ENCODE data around the gene TPTE. TPM values are rescaled to one million over a fixed set of nuclear protein-coding genes. Genes with fewer than 3 reads are reported as not detected.
"Not testable (repeated sequence)": the region's sequence is repeated elsewhere in the genome, so short reads cannot be mapped to it uniquely, and the experiment has no call there.

TPTE gene
- polyA plus RNA-seq, 2 of the 4 experiments (the other 2 are of a cell fraction): not detected

DNA sequence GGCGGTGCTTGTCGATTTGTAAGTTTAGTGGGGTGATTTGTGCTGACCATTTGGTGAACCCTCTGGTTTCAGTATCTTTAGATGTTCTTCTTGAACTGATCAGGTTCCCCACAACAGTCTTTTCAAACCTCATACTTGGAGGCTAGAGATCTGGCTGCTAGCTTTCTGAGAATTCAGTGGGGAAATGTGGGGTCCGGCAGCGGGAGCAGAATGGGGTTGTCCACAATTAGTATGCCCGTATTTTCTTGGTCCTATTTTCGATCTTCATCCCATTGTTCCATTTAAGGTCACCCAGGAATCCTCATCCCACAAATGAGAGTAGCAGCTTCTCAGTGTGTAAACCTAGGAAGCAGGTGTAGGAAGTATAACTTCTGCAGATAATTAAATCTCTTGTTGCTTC, 10.3 kb upstream of the TPTE start:
- 20% methylated on average over 6 of the region's 6 CpGs for WGBS (ENCODE audit: missing lambda C conversion rate)
- DNase-seq (ENCODE audit: low read depth in 1 of 2, low spot score in 1 of 2): no peak
- POLR2A ChIA-PET: no interaction called here

DNA sequence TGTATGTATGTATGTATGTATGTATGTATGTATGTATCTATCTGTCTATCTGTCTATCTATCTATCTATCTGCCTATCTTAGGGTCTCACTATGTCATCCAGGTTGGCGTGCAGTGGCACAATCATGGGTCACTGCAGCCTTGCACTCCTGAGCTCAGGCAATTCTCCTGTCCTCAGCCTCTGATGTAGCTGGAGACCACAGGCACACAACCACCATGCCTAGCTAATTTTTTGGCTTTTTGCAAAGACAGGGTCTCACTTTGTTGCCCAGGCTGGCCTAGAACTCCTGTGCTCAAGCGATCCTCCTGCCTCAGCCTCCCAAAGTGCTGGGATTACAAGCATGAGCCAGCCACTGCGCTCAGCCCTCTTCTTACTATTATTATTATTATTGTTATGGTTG, 4.5 kb upstream of the TPTE start:
- FAIRE-seq; DNase-seq (ENCODE audit: low read depth in 1 of 2, low spot score in 1 of 2); POLR2A ChIA-PET; ATAC-seq; H3K4me1 ChIP-seq; CTCF ChIA-PET; H3K27ac ChIP-seq; H3K4me2 ChIP-seq; H3K9me3 ChIP-seq; H3K4me3 ChIP-seq: not testable (repeated sequence)
- 25% methylated on average over 3 of the region's 3 CpGs for WGBS (ENCODE audit: missing lambda C conversion rate)

More for the DNA sequence above, 10.3 kb upstream of the TPTE start:
- FAIRE-seq: no peak
- no peak for ATAC-seq
- H3K4me1 ChIP-seq: no peaks in the 10 kb centered on the region
- no peak overlapping the region for H3K4me2 ChIP-seq
- H3K4me3 ChIP-seq: no peak overlapping the region
- CTCF ChIA-PET: no interaction called here
- TF ChIP-seq NR3C1 (IDR thresholded peaks at IDR 0.05) (no peak), HOXB5 (CRISPR knock-in tag; IDR thresholded peaks at IDR 0.05) (no peak), CHD4 (IDR thresholded peaks at IDR 0.05; ENCODE audit: borderline replicate concordance) (no peak), NPAS2 (CRISPR knock-in tag; IDR thresholded peaks at IDR 0.05; ENCODE audit: borderline replicate concordance) (no peak)
- TF ChIP-seq, protein P1, sequence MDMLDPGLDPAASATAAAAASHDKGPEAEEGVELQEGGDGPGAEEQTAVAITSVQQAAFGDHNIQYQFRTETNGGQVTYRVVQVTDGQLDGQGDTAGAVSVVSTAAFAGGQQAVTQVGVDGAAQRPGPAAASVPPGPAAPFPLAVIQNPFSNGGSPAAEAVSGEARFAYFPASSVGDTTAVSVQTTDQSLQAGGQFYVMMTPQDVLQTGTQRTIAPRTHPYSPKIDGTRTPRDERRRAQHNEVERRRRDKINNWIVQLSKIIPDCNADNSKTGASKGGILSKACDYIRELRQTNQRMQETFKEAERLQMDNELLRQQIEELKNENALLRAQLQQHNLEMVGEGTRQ (IDR thresholded peaks at IDR 0.05): no peak
- H3K9me3 ChIP-seq: no peaks in the 10 kb centered on the region
- H3K27ac ChIP-seq: no peak overlapping the region

DNA sequence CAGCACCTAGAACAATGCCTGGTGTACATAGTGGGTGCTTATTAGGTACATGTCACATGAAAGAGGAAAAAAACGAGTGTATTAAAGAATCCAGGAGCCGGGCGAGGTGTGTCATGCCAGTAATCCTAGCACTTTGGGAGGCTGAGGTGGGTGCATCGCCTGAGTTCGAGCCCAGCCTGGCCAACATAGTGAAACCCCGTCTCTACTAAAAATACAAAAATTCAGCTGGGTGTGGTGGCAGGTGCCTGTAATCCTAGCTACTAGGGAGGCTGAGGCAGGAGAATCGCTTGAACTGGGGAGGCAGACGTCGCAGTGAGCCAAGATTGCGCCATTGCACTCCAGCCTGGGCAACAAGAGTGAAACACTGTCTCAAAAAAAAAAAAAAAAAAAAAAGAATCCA, 3.5 kb upstream of the TPTE start:
- 26% methylated on average over 10 of the region's 10 CpGs for WGBS (ENCODE audit: missing lambda C conversion rate)

DNA sequence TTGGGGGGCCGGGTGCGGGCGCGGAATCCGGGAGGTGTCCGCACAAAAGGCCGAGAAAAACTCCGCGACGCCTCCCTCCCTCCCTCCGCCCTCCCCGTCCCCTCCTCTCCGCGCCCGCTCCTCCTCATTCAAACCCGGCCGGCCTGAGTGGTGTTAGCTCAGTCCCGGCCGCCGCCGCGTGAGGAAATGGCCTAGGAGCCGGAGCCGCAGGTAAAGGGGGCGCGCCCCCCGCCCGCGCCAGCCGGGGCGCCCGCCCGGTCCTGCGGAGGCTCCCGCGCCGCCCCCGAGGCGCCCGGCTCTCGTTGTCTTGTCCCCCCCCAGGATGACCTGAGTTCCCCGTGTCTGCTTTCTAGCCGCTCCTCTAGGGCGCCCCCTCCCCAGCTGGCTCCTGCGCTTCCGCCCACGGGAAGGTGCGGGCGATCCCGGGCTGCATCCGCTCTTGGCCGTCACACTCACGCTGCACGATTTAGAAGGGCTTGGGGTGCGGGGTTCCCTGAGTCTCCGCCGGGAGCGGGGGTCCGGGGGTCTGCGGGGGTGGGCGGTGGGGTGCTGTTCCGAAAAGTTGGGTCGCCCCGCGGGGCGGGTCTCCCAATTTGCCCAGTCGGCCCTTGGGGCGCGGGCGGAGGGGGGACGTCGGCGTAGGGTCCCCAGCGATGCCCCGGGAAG, 585 bp downstream of the TPTE start:
- WGBS (ENCODE audit: missing lambda C conversion rate): 84% methylated on average over 35 of the region's 75 CpGs
- ATAC-seq: peak in 1 of 2 experiments; percentile 81; a peak in 3 of 6 replicates
- FAIRE-seq: not testable (repeated sequence)

More for the DNA sequence above, 3.5 kb upstream of the TPTE start:
- POLR2A ChIA-PET; ATAC-seq; H3K4me3 ChIP-seq; H3K4me1 ChIP-seq; FAIRE-seq; H3K4me2 ChIP-seq; H3K9me3 ChIP-seq; H3K27ac ChIP-seq; DNase-seq (ENCODE audit: low read depth in 1 of 2, low spot score in 1 of 2); CTCF ChIA-PET: not testable (repeated sequence)

DNA sequence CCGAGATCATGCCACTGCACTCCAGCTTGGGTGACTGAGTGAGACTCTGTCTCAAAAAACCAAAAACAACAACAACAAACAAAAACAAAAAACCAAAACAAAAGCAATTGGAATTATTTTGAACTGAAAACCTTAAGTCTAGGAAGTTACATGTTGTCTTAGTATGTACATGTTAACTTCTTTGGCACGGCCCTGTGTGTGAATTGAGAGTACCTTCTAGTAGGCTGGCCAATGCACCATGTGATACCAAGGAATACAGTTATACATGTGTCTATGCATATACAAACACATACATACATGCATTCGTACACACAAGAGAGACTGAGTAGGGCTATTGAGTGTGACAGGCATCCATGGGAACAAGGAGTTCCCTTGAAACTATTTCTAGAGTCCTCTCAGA, 18.6 kb downstream of the TPTE start:
- FAIRE-seq (no peak), DNase-seq (ENCODE audit: low read depth in 1 of 2, low spot score in 1 of 2) (no peak), ATAC-seq (no peak)
- Histone ChIP-seq H3K27ac (no peak overlapping the region), H3K4me1 (no peaks in the 10 kb centered on the region), H3K9me3 (no peaks in the 10 kb centered on the region), H3K4me2 (no peak overlapping the region), H3K4me3 (no peak overlapping the region)
- CTCF ChIA-PET: no interaction called here
- POLR2A ChIA-PET: no interaction called here
- 7% methylated on average over 3 of the region's 3 CpGs for WGBS (ENCODE audit: missing lambda C conversion rate)
- TF ChIP-seq NFE2L2 (conservative IDR thresholded peaks at IDR 0.05; ENCODE audit: low read length): no peak
- TF ChIP-seq, protein P2, sequence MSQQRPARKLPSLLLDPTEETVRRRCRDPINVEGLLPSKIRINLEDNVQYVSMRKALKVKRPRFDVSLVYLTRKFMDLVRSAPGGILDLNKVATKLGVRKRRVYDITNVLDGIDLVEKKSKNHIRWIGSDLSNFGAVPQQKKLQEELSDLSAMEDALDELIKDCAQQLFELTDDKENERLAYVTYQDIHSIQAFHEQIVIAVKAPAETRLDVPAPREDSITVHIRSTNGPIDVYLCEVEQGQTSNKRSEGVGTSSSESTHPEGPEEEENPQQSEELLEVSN (IDR thresholded peaks at IDR 0.05; ENCODE audit: borderline replicate concordance, low read depth): no peak
- TF ChIP-seq CBX2 (IDR thresholded peaks at IDR 0.05; ENCODE audit: borderline replicate concordance, low read depth): no peak
- no peak for TF ChIP-seq MYC (IDR thresholded peaks at IDR 0.05; ENCODE audit: borderline replicate concordance, low read length)
- TF ChIP-seq, protein P3, sequence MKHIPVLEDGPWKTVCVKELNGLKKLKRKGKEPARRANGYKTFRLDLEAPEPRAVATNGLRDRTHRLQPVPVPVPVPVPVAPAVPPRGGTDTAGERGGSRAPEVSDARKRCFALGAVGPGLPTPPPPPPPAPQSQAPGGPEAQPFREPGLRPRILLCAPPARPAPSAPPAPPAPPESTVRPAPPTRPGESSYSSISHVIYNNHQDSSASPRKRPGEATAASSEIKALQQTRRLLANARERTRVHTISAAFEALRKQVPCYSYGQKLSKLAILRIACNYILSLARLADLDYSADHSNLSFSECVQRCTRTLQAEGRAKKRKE (CRISPR knock-in tag; IDR thresholded peaks at IDR 0.05; ENCODE audit: low read depth): no peak
- no peak for TF ChIP-seq FOXS1 (CRISPR knock-in tag; IDR thresholded peaks at IDR 0.05)
- TF ChIP-seq JUN (IDR thresholded peaks at IDR 0.05): no peak
- TF ChIP-seq, protein P4, sequence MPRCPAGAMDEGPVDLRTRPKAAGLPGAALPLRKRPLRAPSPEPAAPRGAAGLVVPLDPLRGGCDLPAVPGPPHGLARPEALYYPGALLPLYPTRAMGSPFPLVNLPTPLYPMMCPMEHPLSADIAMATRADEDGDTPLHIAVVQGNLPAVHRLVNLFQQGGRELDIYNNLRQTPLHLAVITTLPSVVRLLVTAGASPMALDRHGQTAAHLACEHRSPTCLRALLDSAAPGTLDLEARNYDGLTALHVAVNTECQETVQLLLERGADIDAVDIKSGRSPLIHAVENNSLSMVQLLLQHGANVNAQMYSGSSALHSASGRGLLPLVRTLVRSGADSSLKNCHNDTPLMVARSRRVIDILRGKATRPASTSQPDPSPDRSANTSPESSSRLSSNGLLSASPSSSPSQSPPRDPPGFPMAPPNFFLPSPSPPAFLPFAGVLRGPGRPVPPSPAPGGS (IDR thresholded peaks at IDR 0.05): no peak
- no peak for TF ChIP-seq KDM5A (IDR thresholded peaks at IDR 0.05)

More for the DNA sequence above, 585 bp downstream of the TPTE start:
- H3K9me3 ChIP-seq; H3K27ac ChIP-seq; H3K4me3 ChIP-seq; DNase-seq (ENCODE audit: low read depth in 1 of 2, low spot score in 1 of 2); H3K4me1 ChIP-seq; H3K4me2 ChIP-seq; CTCF ChIA-PET; POLR2A ChIA-PET: not testable (repeated sequence)

DNA sequence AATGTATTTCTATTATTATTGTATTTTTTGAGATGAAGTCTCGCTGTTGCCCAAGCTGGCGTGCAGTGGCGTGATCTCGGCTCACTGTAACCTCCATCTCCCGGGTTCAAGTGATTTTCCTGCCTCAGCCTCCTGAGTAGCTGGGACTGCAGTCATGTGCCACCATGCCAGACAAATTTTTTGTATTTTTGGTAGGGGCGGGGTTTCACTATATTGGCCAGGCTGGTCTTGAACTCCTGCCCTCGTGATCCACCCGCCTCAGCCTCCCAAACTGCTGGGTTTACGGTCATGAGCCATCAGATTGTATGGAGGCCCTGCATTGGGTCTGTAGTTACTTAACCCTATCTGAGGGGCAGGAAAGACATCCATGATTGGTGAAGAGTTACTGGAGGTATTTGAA, 23.0 kb downstream of the TPTE start:
- POLR2A ChIA-PET; H3K4me1 ChIP-seq; FAIRE-seq; H3K4me2 ChIP-seq; H3K27ac ChIP-seq; H3K9me3 ChIP-seq; H3K4me3 ChIP-seq; DNase-seq (ENCODE audit: low read depth in 1 of 2, low spot score in 1 of 2); CTCF ChIA-PET; ATAC-seq: not testable (repeated sequence)
- 2% methylated on average over 9 of the region's 9 CpGs for WGBS (ENCODE audit: missing lambda C conversion rate)

DNA sequence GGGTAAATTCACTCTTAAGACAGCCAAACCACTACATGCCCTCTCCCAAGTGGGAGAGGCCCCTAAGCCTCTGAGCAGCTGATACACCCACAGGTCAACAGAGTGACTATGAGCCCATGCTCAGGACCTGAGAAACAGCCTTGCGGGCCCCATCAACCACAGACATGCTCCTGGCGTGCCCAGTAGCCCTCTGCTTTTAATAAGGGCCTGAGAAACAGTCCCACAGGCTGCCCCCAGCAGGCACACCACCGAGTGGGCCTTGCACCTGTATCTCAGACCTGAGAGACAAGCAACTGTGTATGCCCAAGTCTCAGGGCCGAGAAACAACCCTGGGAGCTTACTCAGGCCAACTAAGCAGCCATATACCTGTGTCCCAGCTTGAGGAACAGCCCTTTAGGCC, 26.5 kb downstream of the TPTE start:
- not testable (repeated sequence) for FAIRE-seq, ATAC-seq
- WGBS (ENCODE audit: missing lambda C conversion rate): 0% methylated on average over 4 of the region's 4 CpGs

More for the DNA sequence above, 26.5 kb downstream of the TPTE start:
- H3K4me2 ChIP-seq; CTCF ChIA-PET; H3K27ac ChIP-seq; POLR2A ChIA-PET; H3K4me3 ChIP-seq; DNase-seq (ENCODE audit: low read depth in 1 of 2, low spot score in 1 of 2); H3K9me3 ChIP-seq; H3K4me1 ChIP-seq: not testable (repeated sequence)
